Motor neuron (in vitro differentiated cells): ENCODE measurements around the gene CHTF18. TPM values are rescaled to one million over a fixed set of nuclear protein-coding genes. Genes with fewer than 3 reads are reported as not detected.
A peak's percentile ranks its signal among the peaks of the same experiment; 100 is the strongest.

ENCODE experiments used
- ATAC-seq, 8 experiments: fragments of 200-7000 bp; cut with Tn5 transposase; replicated peaks in 6 of 8; 2 replicates each; pipeline ENCODE4 v1.8.0; 2021; ENCODE audit warnings: mild to moderate bottlenecking in 8 of 8, moderate library complexity in 8 of 8
- H3K27ac ChIP-seq, 2 donors: fragments of 250-450 bp; sonication (Bioruptor Pico); 2 replicates each; pipeline ENCODE4 v1.9.0; 2021; ENCODE audit warnings: antibody characterized with exemption in 2 of 2, mild to moderate bottlenecking in 2 of 2, moderate library complexity in 1 of 2
- H3K4me1 ChIP-seq, 2 donors: fragments of 250-450 bp; sonication (Bioruptor Pico); replicated peaks in 1 of 2; 2 replicates each; pipeline ENCODE4 v1.6.1; 2021; ENCODE audit warnings: antibody characterized with exemption in 2 of 2, mild to moderate bottlenecking in 2 of 2, moderate library complexity in 1 of 2
- H3K4me3 ChIP-seq, 5 donors: fragments of 250-450 bp; sonication (Bioruptor Pico); 2 replicates each; pipeline ENCODE4 v1.9.0; 2021; ENCODE audit warnings: antibody characterized with exemption in 5 of 5, mild to moderate bottlenecking in 5 of 5, moderate library complexity in 4 of 5
- WGBS, 10 experiments: fragments of 450-650 bp; shearing (Covaris generic); methylation state at CpG; one replicate each; pipeline ENCODE4 v1.0.0; 2022; 5-methylcytosine and 5-hydroxymethylcytosine counted together
- in situ Hi-C, 9 experiments: fragments of 400-800 bp; cut with MboI; loops; one replicate each; pipeline ENCODE4 v1.15.0; 2021; ENCODE audit warnings: low sequenced_read_pairs in 9 of 9, low pct_unique_long_range_greater_than_20kb in 2 of 9; ENCODE audit not compliant: unreplicated experiment in 9 of 9
- total RNA-seq, 8 experiments: library from RNA; unstranded; fragments of 300-600 nt; gene quantifications; 2 replicates each; pipeline versions ENCODE4 v1.2.3 to v1.2.4, GENCODE V29; 2022

CHTF18 gene
- total RNA-seq, 8 experiments from 2014 or later, result 2.5 to 41.5 (median 12.4) TPM

DNA sequence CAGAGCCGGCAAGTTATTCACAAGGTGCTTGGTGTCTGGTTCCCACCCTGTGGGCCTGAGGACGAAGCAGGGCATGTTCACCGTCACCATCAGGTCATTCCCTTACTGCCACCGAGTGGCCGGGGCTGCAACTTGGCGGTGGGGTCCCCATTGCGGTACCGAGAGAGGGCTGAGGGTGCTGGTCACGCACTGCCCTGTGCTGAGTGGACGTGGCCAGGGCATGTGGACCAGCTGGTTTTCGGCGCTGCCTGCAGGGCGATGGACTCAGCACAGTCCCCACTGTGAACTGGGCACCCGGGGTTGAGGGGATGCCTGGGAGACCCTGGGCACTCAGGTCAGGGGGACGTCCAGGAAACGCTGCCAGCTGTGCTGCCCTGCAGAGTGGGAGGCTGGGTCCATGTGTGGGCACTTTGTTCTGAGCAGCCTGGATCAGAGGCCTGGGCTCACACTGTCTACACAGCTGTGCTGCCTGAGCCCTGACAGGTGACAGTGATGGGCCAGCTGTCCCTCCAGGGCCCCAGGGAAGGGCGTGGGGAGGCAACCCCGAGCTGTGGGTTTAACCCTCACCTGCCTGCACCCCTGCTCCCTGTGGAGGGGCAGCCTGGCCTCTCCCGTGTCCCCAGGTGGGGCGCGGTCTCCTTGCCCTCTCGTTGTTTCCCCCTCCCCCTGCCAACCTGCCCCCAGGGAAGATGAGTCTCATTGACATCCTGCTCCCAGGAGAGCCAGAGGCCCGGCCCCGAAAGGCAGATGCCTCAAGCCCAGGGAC is 51.4 kb downstream of the CHTF18 start:
- Histone ChIP-seq H3K4me1 (peaks cover 16 to 25% of the 10 kb centered on the region in 2 donors), H3K27ac (no peak overlapping the region), H3K4me3 (no peak overlapping the region)
- in situ Hi-C loops, result no loop called here
- ATAC-seq, result no peak
- 83 to 100% (median 90%) methylated on average over 1 to 2 of the region's 24 CpGs; no CpG with 5 or more reads in 7 of the 10 experiments for WGBS, 10 experiments

DNA sequence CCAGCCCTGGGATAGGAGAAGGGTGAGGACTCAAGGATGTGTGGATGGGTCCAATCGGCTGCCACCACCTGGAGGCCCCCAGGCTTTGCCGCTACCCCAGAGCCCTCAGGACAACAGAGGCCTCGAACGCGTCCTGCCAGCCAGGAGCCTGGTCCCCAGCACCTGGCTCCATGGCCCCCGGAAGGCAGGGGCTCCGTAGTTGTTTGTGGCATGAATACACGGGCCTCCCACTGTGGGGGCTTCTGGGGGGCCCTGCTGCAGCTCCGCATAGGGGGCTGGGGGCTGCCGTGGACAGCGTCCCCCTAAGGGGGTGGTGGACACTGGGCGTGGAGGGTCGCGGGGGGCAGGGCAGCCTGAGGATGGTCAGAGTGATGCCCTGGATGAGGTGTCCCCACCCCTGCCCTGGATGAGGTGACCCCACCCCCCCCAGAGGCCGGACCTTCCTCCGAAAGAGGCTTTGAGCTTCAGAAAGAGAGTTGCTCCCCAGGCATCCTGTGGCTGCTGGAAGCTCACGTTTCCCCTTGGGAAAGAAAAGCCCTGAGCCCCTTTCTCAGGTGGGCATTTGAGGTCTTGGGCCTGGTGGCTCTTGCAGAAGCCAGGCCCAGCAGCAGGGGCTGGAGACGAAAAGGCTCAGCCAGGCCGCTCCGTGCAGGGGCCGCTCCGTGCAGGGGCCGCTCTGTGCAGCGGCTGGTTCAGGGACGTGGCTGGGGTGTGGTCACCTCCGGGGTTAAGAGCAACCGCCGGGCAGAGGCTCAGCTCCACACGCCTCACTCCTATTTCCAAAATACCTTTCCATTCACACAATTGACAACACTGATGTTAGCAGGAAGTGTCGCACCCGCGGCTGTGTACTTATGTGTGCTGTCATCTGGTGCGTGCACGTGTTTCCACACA is 52.4 kb downstream of the CHTF18 start:
- no peak for ATAC-seq
- in situ Hi-C loops, result no loop called here
- no peak overlapping the region for H3K4me3 ChIP-seq
- 50 to 89% (median 80%) methylated on average over 2 to 9 of the region's 34 CpGs; no CpG with 5 or more reads in 7 of the 10 experiments for WGBS, 10 experiments
- no peak overlapping the region for H3K27ac ChIP-seq
- H3K4me1 ChIP-seq, result peaks cover 16 to 25% of the 10 kb centered on the region in 2 donors

DNA sequence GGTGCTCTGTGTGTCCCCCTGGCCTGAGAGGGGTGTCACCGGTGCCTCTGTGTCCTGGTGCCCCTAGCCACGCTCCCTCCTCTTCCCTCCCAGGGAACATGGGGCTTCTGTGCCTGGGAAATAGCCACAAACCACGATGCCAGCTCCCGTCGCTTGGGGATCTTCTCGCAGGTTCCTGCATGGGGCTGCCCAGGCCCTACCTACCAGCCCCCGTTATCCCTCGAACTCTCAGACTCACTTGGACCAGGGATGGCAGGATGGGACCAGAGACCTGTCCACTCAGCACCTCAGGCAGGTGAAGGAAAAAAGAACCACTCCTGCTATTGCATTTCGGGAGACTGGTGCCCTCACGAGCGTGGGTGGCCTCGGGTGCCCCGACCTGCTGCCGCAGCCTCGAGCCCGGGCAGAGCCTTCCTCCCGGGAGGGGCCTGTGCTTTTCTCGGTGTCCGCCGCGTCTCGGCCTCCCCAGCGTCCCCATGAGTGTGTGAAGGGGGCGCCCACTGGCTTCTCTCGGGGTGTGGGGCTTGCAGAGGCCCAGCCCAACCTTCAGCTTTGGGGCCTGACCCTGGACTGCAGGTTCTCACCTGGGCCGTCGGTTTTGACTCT is 53.1 kb downstream of the CHTF18 start:
- Histone ChIP-seq H3K4me3 (no peak overlapping the region), H3K4me1 (peaks cover 16 to 25% of the 10 kb centered on the region in 2 donors), H3K27ac (peak overlapping the region; percentile 20 to 63)
- 20 to 40% methylated on average over 1 to 2 of the region's 27 CpGs; no CpG with 5 or more reads in 8 of the 10 experiments for WGBS, 10 experiments
- in situ Hi-C loops, result no loop called here
- ATAC-seq, result no peak

DNA sequence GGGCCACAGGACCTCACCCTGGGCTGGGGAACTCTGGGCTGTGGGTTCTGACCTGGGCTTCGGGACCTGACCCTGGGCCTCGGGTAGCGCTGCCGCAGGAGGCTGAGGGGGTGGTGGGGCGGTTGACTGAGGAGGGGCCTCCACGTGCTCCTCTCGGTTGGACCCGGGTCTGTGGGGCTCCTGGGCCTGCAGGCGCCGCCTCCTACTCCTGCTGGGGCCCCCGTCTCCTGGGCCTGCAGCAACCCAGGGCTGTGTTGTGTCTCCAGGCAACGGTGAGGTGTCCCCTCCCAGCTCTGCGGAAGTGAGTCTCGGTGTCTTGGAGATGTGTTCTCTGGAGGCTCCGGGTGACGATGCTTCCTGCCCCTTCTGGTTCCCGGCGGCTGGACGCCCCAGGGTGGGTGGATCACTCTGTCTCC is 53.6 kb downstream of the CHTF18 start:
- peak in 7 of 8 experiments; percentile 23 to 96 (median 95) for ATAC-seq
- in situ Hi-C loops, result no loop called here

DNA sequence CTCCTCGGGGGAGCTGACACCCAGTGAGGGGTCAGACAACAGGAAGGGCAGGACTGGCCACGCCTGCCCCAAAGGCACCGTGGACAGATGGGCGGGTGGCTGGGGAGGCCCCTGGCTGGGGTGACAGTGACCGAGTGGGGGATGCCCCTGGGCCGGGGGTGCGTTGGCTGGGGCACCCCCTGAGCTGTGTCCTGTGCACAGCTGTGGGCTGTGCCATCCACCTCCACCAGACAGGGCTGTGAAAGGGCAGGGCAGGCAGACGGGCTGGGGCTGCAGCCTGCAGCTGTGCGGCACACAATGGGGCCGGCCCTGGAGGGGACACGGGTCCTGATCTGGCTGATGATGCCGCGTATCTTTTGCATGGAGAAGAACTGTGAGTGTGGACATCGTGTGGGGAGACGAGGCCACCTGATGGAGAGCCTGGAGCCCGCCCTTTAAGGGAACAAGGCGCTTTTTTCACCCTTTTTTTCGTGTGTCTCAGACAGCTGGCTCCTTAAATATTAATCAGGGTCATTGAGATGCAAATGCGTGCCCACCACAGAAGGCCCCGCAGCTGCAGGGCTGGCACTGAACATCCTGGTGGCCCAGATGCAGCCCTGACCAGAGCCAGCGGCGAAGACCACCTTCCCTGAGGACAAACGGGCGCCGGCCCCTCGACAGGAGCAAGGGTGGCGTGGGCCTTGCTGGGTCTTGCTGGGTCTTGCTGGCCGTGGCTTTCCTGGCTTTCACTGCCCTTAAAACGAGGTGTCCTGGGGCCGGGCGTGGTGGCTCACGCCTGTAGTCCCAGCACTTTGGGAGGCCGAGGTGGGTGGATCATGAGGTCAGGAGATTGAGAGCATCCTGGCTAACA is 54.5 kb downstream of the CHTF18 start:
- 17 to 80% (median 56%) methylated on average over 1 to 6 of the region's 33 CpGs; no CpG with 5 or more reads in 6 of the 10 experiments for WGBS, 10 experiments
- peak in 5 of 8 experiments; percentile 28 to 51 (median 31) for ATAC-seq
- in situ Hi-C loops, result no loop called here
- Histone ChIP-seq H3K4me1 (peaks cover 16 to 25% of the 10 kb centered on the region in 2 donors), H3K4me3 (no peak overlapping the region), H3K27ac (peak overlapping the region; percentile 71 to 85)

More for the DNA sequence above, 53.6 kb downstream of the CHTF18 start:
- Histone ChIP-seq H3K4me1 (peaks cover 16 to 25% of the 10 kb centered on the region in 2 donors), H3K4me3 (no peak overlapping the region), H3K27ac (peak overlapping the region; percentile 71 to 85)
- WGBS, 10 experiments, result 57 to 67% methylated on average over 6 to 10 of the region's 19 CpGs; no CpG with 5 or more reads in 8 of the 10 experiments

DNA sequence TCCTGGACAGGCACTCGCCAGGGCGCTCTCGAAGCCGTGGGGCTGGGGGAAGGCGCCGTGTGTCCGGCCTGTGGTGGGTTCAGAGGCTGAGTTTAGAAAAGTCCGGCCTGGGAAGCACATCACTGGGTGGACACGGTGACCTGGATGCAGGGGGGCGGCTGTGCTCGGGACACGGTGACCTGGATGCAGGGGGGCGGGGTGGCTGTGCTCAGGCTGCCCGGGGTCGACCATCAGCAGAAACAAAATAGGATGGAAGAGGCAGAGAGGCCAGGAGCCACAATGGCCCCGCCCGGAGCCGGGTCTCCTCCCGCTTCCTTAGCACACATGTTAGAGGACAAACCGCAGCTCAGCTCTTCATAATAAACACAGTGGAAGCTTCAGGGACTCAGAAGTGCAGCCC is 55.4 kb downstream of the CHTF18 start:
- ATAC-seq, result no peak
- in situ Hi-C loops, result no loop called here
- peaks cover 16 to 25% of the 10 kb centered on the region in 2 donors for H3K4me1 ChIP-seq
- H3K27ac ChIP-seq, result no peak overlapping the region
- no peak overlapping the region for H3K4me3 ChIP-seq
- no CpG with 5 or more reads among the region's 20 CpGs for WGBS, 10 experiments

DNA sequence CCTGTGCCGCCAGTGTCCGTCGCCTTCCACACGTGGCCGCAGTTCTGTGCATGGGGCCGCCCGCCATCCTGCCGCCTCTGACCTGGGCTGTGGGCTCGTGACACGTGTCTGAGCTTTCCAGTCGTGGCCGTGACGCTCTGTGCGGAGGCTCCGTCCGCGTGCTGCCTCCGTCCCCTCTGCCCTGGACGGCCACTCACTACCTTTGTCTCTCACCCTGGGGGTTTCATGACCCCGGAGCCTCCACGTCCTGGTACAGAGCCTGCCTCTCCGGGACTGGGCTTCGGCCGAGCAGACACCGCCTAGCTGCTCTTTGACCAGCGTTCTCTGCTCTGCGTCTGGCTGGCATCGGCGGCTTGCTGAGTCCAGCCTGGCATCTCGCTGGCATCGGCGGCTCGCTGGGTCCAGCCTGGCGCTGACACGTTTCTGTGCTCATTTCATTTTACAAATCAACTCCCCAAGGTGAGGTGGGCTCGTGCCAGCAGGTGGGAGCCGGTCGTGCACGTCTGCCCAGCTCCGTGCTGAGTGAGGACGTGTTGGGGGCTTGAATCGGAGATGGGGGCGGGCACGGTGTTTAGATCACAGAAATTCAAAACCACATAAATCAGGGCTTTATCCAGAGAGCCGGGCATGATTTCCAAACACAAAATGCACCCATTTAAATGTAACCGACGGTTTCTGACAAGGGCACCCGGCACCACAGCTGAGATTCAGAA is 56.4 kb downstream of the CHTF18 start:
- WGBS, 10 experiments, result 87 to 100% (median 91%) methylated on average over 1 to 20 of the region's 48 CpGs; no CpG with 5 or more reads in 3 of the 10 experiments
- H3K4me1 ChIP-seq, result peaks cover 16 to 25% of the 10 kb centered on the region in 2 donors
- no peak for ATAC-seq
- no peak overlapping the region for H3K4me3 ChIP-seq
- in situ Hi-C loops, result no loop called here
- no peak overlapping the region for H3K27ac ChIP-seq

DNA sequence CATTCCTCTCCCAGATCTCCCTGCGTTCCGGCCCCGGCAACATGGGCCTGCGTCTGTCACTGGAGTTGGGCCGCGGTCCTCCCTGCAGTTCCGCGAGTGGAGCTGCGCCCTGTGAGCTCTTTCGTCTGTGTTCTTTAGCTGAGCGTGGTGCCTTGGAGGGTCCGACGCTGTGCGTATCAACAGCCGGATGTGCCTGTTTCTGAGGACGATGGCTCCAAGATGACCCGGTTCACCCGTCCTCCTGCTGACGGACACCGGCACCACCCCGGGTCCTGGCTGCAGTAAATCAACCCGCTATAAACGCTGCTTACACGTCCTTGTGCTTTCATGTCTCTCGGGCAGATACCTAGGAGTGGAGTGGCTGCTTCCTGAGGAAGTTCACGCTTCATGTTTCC is 56.9 kb downstream of the CHTF18 start:
- in situ Hi-C loops, result no loop called here
- H3K4me1 ChIP-seq, result peaks cover 16 to 22% of the 10 kb centered on the region in 2 donors
- WGBS, 10 experiments, result 31 to 95% (median 81%) methylated on average over 2 to 13 of the region's 26 CpGs; no CpG with 5 or more reads in 4 of the 10 experiments
- no peak overlapping the region for H3K27ac ChIP-seq
- ATAC-seq, result no peak
- H3K4me3 ChIP-seq, result no peak overlapping the region

DNA sequence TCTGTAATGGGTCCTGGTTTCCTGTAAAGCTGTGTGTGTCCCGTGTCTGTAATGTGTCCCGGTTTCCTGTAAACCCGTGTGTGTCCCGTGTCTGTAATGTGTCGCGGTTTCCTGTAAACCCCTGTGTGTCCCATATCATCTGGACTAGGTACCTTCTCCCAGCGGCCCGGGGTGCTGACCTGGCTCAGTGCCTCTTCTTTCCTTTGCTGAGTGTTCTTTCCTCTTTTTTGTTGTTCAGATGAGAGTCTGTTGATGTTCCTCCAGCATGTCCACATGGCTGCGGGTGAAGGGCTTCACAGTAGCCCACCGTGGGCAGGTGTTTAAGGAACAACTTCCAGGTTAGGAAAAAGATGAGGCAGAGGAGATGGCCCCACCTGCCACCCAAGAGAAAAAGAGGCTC is 58.7 kb downstream of the CHTF18 start:
- no peak for ATAC-seq
- in situ Hi-C loops, result no loop called here
- WGBS, 10 experiments, result 54 to 100% (median 86%) methylated on average over 2 to 4 of the region's 10 CpGs; no CpG with 5 or more reads in 6 of the 10 experiments
- peaks cover 10% of the 10 kb centered on the region in 2 donors for H3K4me1 ChIP-seq
- H3K27ac ChIP-seq, result no peak overlapping the region
- no peak overlapping the region for H3K4me3 ChIP-seq
